GM12878 (cell line): Measurements from ENCODE around the gene NTPCR. TPM values are rescaled to one million over a fixed set of nuclear protein-coding genes. Genes with fewer than 3 reads are reported as not detected.
A peak's percentile ranks its signal among the peaks of the same experiment; 100 is the strongest.

Experiments used
- ATAC-seq: fragments of 200-7000 bp; cut with Tn5 transposase; 3 replicates; pipeline ENCODE4 v1.9.1; 2020; ENCODE audit warnings: mild to moderate bottlenecking, moderate library complexity
- BruUV-seq: library from RNA; stranded (reverse); fragments of 400-500 nt; replicated peaks from 2 replicates; lab custom pipeline; 2021; lab: Mats Ljungman, UMichigan
- CTCF ChIA-PET: fragments of 300-600 bp; sonication (Branson Sonifier 250); formaldehyde crosslinking; extraction: SDS; loops from one replicate; lab custom pipeline; 2021; ENCODE audit warnings: inconsistent platforms; lab: Yijun Ruan, JAX
- POLR2A ChIA-PET: fragments of 350-600 bp; formaldehyde crosslinking; extraction: SDS; loops from one replicate; lab custom pipeline; 2021; ENCODE audit warnings: inconsistent platforms; lab: Charles Lee
- RAD21 ChIA-PET: fragments of 300-600 bp; sonication (Branson Sonifier 250); formaldehyde crosslinking; loops from one replicate; lab custom pipeline; 2023; ENCODE audit warnings: antibody characterized with exemption; ENCODE audit not compliant: unreplicated experiment; lab: Charles Lee
- SMC1A ChIA-PET: fragments of 300-600 bp; sonication (Branson Sonifier 250); formaldehyde crosslinking; loops from one replicate; lab custom pipeline; 2023; ENCODE audit not compliant: unreplicated experiment, uncharacterized antibody; lab: Charles Lee
- DNase-seq: peaks from one replicate; pipeline ENCODE4 v3.0.0-alpha.2; 2011; ENCODE audit warnings: low read depth, low spot score
- FAIRE-seq: peaks from 3 replicates; lab custom pipeline; 2011; peaks lifted over from hg19 to GRCh38; lab: Jason Lieb, UNC
- H2AFZ ChIP-seq: 2 replicates; pipeline ENCODE4 v1.6.0; 2011; ENCODE audit warnings: low read depth, low read length, control low read depth; ENCODE audit not compliant: control insufficient read depth
- H3K27ac ChIP-seq: 2 replicates; pipeline ENCODE4 v1.5.1; 2011; ENCODE audit warnings: control low read depth; ENCODE audit not compliant: control insufficient read depth, insufficient read depth
- H3K27me3 ChIP-seq, 2 experiments: replicated peaks in 1 of 2; 2 replicates each; pipeline versions ENCODE4 v1.6.0 to v1.6.1; 2011; ENCODE audit warnings: low read length in 1 of 2; ENCODE audit not compliant: control insufficient read depth in 2 of 2, insufficient read depth in 2 of 2
- H3K36me3 ChIP-seq, 2 experiments: 2 replicates each; pipeline ENCODE4 v1.5.1; 2011; ENCODE audit warnings: low read length in 1 of 2; ENCODE audit not compliant: control insufficient read depth in 2 of 2, insufficient read depth in 2 of 2
- H3K4me1 ChIP-seq: 2 replicates; pipeline ENCODE4 v1.6.1; 2011; ENCODE audit warnings: mild to moderate bottlenecking, low read length, moderate library complexity, mixed read lengths; ENCODE audit not compliant: control insufficient read depth, insufficient read depth
- H3K4me2 ChIP-seq: 2 replicates; pipeline ENCODE4 v1.6.0; 2011; ENCODE audit warnings: control low read depth; ENCODE audit not compliant: control insufficient read depth, insufficient read depth
- H3K4me3 ChIP-seq: fragments of 200-600 bp; sonication (generic); 2 replicates; pipeline ENCODE4 v1.5.1; 2016
- H3K79me2 ChIP-seq: 2 replicates; pipeline ENCODE4 v1.6.0; 2011; ENCODE audit warnings: low read length; ENCODE audit not compliant: control insufficient read depth, insufficient read depth
- H3K9ac ChIP-seq: 2 replicates; pipeline ENCODE4 v1.8.0; 2011; ENCODE audit warnings: low read length, control low read depth, mixed read lengths; ENCODE audit not compliant: control insufficient read depth, insufficient read depth
- H3K9me3 ChIP-seq: replicated peaks from 3 replicates; pipeline ENCODE4 v1.5.1; 2011; ENCODE audit warnings: mild to moderate bottlenecking, low read length; ENCODE audit not compliant: control insufficient read depth, insufficient read depth
- H4K20me1 ChIP-seq: 2 replicates; pipeline ENCODE4 v1.6.0; 2011; ENCODE audit not compliant: control insufficient read depth, insufficient read depth
- ATF7 ChIP-seq: fragments of 450-650 bp; IDR thresholded peaks from 2 replicates; pipeline ENCODE4 v1.6.1; 2016; ENCODE audit warnings: low read depth, mild to moderate bottlenecking
- BACH1 ChIP-seq: fragments of 450-650 bp; IDR thresholded peaks from 2 replicates; pipeline ENCODE4 v1.6.1; 2017; ENCODE audit warnings: mild to moderate bottlenecking, borderline replicate concordance
- CREM ChIP-seq: IDR thresholded peaks from 2 replicates; pipeline ENCODE4 v1.6.1; 2014; ENCODE audit warnings: antibody characterized with exemption, low read depth
- DPF2 ChIP-seq: fragments of 450-650 bp; IDR thresholded peaks from 2 replicates; pipeline ENCODE4 v1.6.1; 2017; ENCODE audit warnings: mild to moderate bottlenecking
- GABPA ChIP-seq: IDR thresholded peaks from 2 replicates; pipeline ENCODE4 v1.6.1; 2014; ENCODE audit warnings: antibody characterized with exemption, low read depth, mild to moderate bottlenecking, inconsistent platforms
- POLR2A ChIP-seq: IDR thresholded peaks from 2 replicates; pipeline ENCODE4 v1.6.1; 2011; ENCODE audit warnings: low read depth, mild to moderate bottlenecking, low read length
- RB1 ChIP-seq: fragments of 450-650 bp; formaldehyde crosslinking; IDR thresholded peaks from 2 replicates; pipeline ENCODE4 v1.6.1; 2017; ENCODE audit warnings: mild to moderate bottlenecking, borderline replicate concordance
- RUNX3 ChIP-seq: IDR thresholded peaks from 2 replicates; pipeline ENCODE4 v1.6.1; 2012; ENCODE audit warnings: low read length, inconsistent platforms
- SREBF1 ChIP-seq: IDR thresholded peaks from 2 replicates; pipeline ENCODE4 v1.6.1; 2012; ENCODE audit warnings: mild to moderate bottlenecking, low read length
- USF2 ChIP-seq: IDR thresholded peaks from 2 replicates; pipeline ENCODE4 v1.6.1; 2011; ENCODE audit warnings: low read depth, low read length, improper control_type of control experiment, borderline replicate concordance
- ZNF217 ChIP-seq: fragments of 450-650 bp; IDR thresholded peaks from 2 replicates; pipeline ENCODE4 v1.6.1; 2017; ENCODE audit warnings: antibody characterized with exemption, mild to moderate bottlenecking
- WGBS: methylation state at CpG from one replicate; pipeline ENCODE4 v1.1.6; 2016; ENCODE audit warnings: low lambda C conversion rate; ENCODE audit not compliant: insufficient replicate concordance, insufficient coverage; ENCODE audit errors: missing lambda C conversion rate; 5-methylcytosine and 5-hydroxymethylcytosine counted together
- in situ Hi-C: fragments of 300-500 bp; cut with MboI; formaldehyde crosslinking; loops from 9 replicates; pipeline ENCODE4 v1.14.3; 2018; ENCODE audit warnings: mixed read lengths
- intact Hi-C: fragments of 100-400 bp; cut with micrococcal nuclease; formaldehyde crosslinking; loops from one replicate; pipeline ENCODE4 v1.14.2; 2022; ENCODE audit not compliant: unreplicated experiment
- polyA plus RNA-seq, 11 experiments: library from polyadenylated mRNA; depleted of rRNA in 4 of 11; unstranded in 6 of 11; stranded (reverse) in 5 of 11; fragments of >200 nt; fragmentation: Nextera tagmentation in 4 of 11; fragmentation: Illumina TruSeq in 1 of 11; extraction: Ambion mirVana in 4 of 11; extraction: Trizol in 1 of 11; gene quantifications; 1 replicate in 1 of 11; 2 replicates in 10 of 11; pipeline versions ENCODE4 v1.2.1 to v1.2.3, GENCODE V29; 2011 to 2016; ENCODE audit warnings: inconsistent platforms in 2 of 11, missing spikeins in 2 of 11, low read depth in 1 of 11
- total RNA-seq, 4 experiments: library from RNA; depleted of rRNA in 3 of 4; stranded (reverse); fragments of >200 nt in 3 of 4; fragmentation: Illumina TruSeq in 1 of 4; extraction: Trizol in 1 of 4; gene quantifications; 2 replicates each; pipeline versions ENCODE4 v1.2.1 to v1.2.3, GENCODE V29; 2013 to 2021

The NTPCR gene
- total and polyA plus RNA-seq, 10 of the 15 experiments (the other 5 are each of a cell fraction or from before 2014, with no cell fraction given) = 25.4 to 109 (median 56.6) TPM

DNA sequence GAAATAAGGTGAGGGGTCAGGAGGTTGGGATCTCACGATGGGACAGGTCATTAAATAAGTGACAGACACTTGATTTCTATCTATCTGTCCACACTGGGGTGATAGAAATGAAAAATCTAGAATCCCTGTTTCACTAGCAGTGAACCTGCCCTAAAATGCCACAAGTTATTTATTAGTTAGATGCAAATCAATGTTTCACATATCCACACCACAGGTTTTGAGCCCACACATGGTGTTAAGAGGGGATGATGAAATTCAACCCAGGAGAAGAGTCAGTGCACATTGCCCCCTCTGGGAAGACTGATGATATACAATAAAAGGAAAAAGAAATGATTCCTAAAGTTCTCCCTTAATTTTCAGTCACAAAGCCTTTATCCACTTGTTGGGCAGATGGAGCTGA, 10.1 kb upstream of the NTPCR start:
- WGBS = 0% methylated on average over 1 of the region's 1 CpG
- Histone ChIP-seq H3K4me2 (no peak overlapping the region), H2AFZ (no peak overlapping the region), H3K4me3 (no peak overlapping the region), H3K27me3 (no peaks in the 10 kb centered on the region), H4K20me1 (no peaks in the 10 kb centered on the region), H3K9ac (no peak overlapping the region), H3K27ac (no peak overlapping the region), H3K79me2 (no peaks in the 10 kb centered on the region)
- DNase-seq = no peak
- POLR2A ChIA-PET = no interaction called here
- BruUV-seq = no TSS peak
- RAD21 ChIA-PET = interaction anchor here (0.6 kb wide), 1 partner anchor 35 kb away, joined by 3 read pairs; no protein-coding TSS in a partner anchor
- peak; percentile 54 for ATAC-seq
- TF ChIP-seq SREBF1 (no peak), GABPA (no peak), ATF7 (no peak), ZNF217 (no peak), RUNX3 (no peak), CREM (no peak)
- TF ChIP-seq, all 136 proteins: peak for 0
- in situ Hi-C loops (no loop called here), intact Hi-C loops (no loop called here)
- Histone ChIP-seq H3K4me1 (peaks cover 9% of the 10 kb centered on the region), H3K9me3 (no peaks in the 10 kb centered on the region; the same call in 2 of the 3 replicates), H3K36me3 (no peaks in the 10 kb centered on the region)
- ChIA-PET SMC1A (interaction anchor here (0.6 kb wide), 1 partner anchor 12 kb away, joined by 3 read pairs; no protein-coding TSS in a partner anchor), CTCF (no interaction called here)
- no peak for FAIRE-seq

GRCh38 chr1:232942413-232943294, 7.8 kb upstream of the NTPCR start:
- BruUV-seq = no TSS peak
- ATAC-seq (no peak), DNase-seq (no peak), FAIRE-seq (no peak)
- 86% methylated on average over 8 of the region's 8 CpGs for WGBS
- no peak overlapping the region for H3K27ac ChIP-seq
- no peaks in the 10 kb centered on the region for H3K79me2 ChIP-seq
- POLR2A ChIA-PET = interaction anchor here (0.7 to 0.9 kb wide), 2 partner anchors 11 to 17 kb away, joined by 3 to 6 read pairs; no protein-coding TSS in a partner anchor
- no peak for TF ChIP-seq BACH1
- no peak for TF ChIP-seq RB1
- no peak for TF ChIP-seq ATF7
- no peak for TF ChIP-seq DPF2
- no peak for TF ChIP-seq POLR2A
- no peak for TF ChIP-seq USF2
- no peak overlapping the region for H3K9ac ChIP-seq
- no peaks in the 10 kb centered on the region for H3K36me3 ChIP-seq
- peaks cover 9% of the 10 kb centered on the region for H3K4me1 ChIP-seq
- RAD21 ChIA-PET = no interaction called here
- CTCF ChIA-PET = interaction anchor here (1.5 to 3.6 kb wide), 2 partner anchors 9 to 11 kb away, joined by 5 to 15 read pairs; no protein-coding TSS in a partner anchor
- no peak overlapping the region for H2AFZ ChIP-seq
- intact Hi-C loops = no loop called here
- H3K4me3 ChIP-seq = no peak overlapping the region
- no peaks in the 10 kb centered on the region for H3K27me3 ChIP-seq
- H4K20me1 ChIP-seq = no peaks in the 10 kb centered on the region
- SMC1A ChIA-PET = interaction anchor here (1.4 to 2.0 kb wide), 3 partner anchors 10 to 16 kb away, joined by 3 to 6 read pairs (median 3); no protein-coding TSS in a partner anchor
- no peak overlapping the region for H3K4me2 ChIP-seq
- in situ Hi-C loops = no loop called here
- no peaks in the 10 kb centered on the region; the same call in 2 of the 3 replicates for H3K9me3 ChIP-seq
